MM.1S (cell line): ENCODE measurements around the gene PXN.

Source experiments
- EZH2phosphoT487 ChIP-seq: fragments of 300-600 bp; sonication (generic); IDR thresholded peaks from 2 replicates; pipeline ENCODE4 v1.6.1; 2018; ENCODE audit warnings: antibody characterized with exemption, low read length
- TF ChIP-seq, protein P1 (sequence below): fragments of 300-600 bp; sonication (generic); IDR thresholded peaks from 2 replicates; pipeline ENCODE4 v1.5.1; 2016; ENCODE audit warnings: antibody characterized with exemption, low read length, mixed read lengths

DNA sequence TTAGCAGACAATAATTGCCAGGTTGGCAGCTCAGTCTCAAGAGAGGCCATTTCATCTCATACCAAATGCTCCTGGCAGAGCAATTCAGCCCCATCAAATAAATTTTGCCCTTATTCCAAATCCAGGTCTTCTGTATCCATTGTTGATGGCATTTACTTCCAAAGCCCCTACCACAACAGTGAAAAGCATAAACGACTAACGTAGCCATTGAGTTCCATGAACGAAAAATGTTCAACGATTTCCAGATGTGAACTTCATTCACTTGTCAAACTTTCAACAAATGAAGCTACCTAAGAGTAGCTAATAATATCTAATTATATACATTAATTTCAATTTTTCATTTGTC is 68.0 kb downstream of the PXN start:
- TF ChIP-seq, protein P1, sequence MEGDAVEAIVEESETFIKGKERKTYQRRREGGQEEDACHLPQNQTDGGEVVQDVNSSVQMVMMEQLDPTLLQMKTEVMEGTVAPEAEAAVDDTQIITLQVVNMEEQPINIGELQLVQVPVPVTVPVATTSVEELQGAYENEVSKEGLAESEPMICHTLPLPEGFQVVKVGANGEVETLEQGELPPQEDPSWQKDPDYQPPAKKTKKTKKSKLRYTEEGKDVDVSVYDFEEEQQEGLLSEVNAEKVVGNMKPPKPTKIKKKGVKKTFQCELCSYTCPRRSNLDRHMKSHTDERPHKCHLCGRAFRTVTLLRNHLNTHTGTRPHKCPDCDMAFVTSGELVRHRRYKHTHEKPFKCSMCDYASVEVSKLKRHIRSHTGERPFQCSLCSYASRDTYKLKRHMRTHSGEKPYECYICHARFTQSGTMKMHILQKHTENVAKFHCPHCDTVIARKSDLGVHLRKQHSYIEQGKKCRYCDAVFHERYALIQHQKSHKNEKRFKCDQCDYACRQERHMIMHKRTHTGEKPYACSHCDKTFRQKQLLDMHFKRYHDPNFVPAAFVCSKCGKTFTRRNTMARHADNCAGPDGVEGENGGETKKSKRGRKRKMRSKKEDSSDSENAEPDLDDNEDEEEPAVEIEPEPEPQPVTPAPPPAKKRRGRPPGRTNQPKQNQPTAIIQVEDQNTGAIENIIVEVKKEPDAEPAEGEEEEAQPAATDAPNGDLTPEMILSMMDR: no peak
- no peak for TF ChIP-seq EZH2phosphoT487
